Heart right ventricle (tissue), 16 donors: Measurements from ENCODE around the gene MX2. TPM values are rescaled to one million over a fixed set of nuclear protein-coding genes. Genes with fewer than 3 reads are reported as not detected.

Source experiments
- ATAC-seq, 8 donors: fragments of 200-7000 bp; cut with Tn5 transposase; one replicate each; pipeline ENCODE4 v1.9.1; 2020; ENCODE audit warnings: mild to moderate bottlenecking in 8 of 8, moderate library complexity in 8 of 8, moderate number of reproducible peaks in 1 of 8
- DNase-seq, 2 donors: peaks; one replicate each; pipeline ENCODE4 v3.0.0-alpha.2; 2020
- H3K27ac ChIP-seq, 10 donors: fragments of 200-600 bp; sonication (generic) in 2 of 10; one replicate each; pipeline versions ENCODE4 v1.5.0 to v1.8.0; 2020 to 2022; ENCODE audit warnings: mild to moderate bottlenecking in 3 of 10
- H3K27me3 ChIP-seq, 7 donors: fragments of 200-600 bp; one replicate each; pipeline ENCODE4 v1.8.0; 2021 to 2022; ENCODE audit warnings: mild to moderate bottlenecking in 2 of 7
- H3K36me3 ChIP-seq, 9 donors: fragments of 200-600 bp; sonication (generic) in 1 of 9; one replicate each; pipeline versions ENCODE4 v1.5.0 to v1.8.0; 2020 to 2022; ENCODE audit warnings: mild to moderate bottlenecking in 2 of 9
- H3K4me1 ChIP-seq, 9 donors: fragments of 200-600 bp; sonication (generic) in 1 of 9; one replicate each; pipeline versions ENCODE4 v1.5.0 to v1.8.0; 2020 to 2022; ENCODE audit warnings: mild to moderate bottlenecking in 4 of 9
- H3K4me3 ChIP-seq, 10 donors: fragments of 200-600 bp; sonication (generic) in 2 of 10; one replicate each; pipeline versions ENCODE4 v1.5.0 to v1.8.0; 2020 to 2022; ENCODE audit warnings: mild to moderate bottlenecking in 7 of 10, moderate library complexity in 2 of 10
- H3K9me3 ChIP-seq, 11 donors: fragments of 200-600 bp in 10 of 11; sonication (generic) in 2 of 11; one replicate each; pipeline versions ENCODE4 v1.5.0 to v1.8.0; 2013 to 2022; ENCODE audit warnings: mild to moderate bottlenecking in 2 of 11, control low read depth in 1 of 11, moderate library complexity in 1 of 11
- WGBS, 2 donors: extraction: QIAGEN DNeasy Blood & Tissue Kit; methylation state at CpG; one replicate each; pipeline ENCODE4 v1.1.7; 2013; ENCODE audit warnings: inconsistent platforms in 1 of 2; 5-methylcytosine and 5-hydroxymethylcytosine counted together
- intact Hi-C, 10 donors: fragments of 100-400 bp; cut with DNase I; formaldehyde crosslinking; loops; one replicate each; pipeline versions ENCODE4 v1.11.1 to v1.14.2; 2022
- polyA plus RNA-seq, 2 donors: library from polyadenylated mRNA; stranded (reverse); fragments of 200-250 nt; gene quantifications; one replicate each; pipeline ENCODE4 v1.2.3, GENCODE V29; 2013
- total RNA-seq, 10 donors: library from RNA; stranded (reverse); fragmentation: NEBNext Ultra II Directional in 3 of 10; extraction: Animal tissue kit (Norgen Biotek cat#: 25700) in 3 of 10; gene quantifications; one replicate each; pipeline versions ENCODE4 v1.2.1 to v1.2.4, GENCODE V29; 2021 to 2023
- TF ChIP-seq, protein P1 (sequence below), 9 donors: fragments of 200-600 bp; sonication (generic) in 2 of 9; IDR thresholded peaks; one replicate each; pipeline versions ENCODE4 v1.5.0 to v1.8.0; 2021 to 2022; ENCODE audit warnings: antibody characterized with exemption in 9 of 9, mild to moderate bottlenecking in 5 of 9, moderate library complexity in 1 of 9
- donor health status: Arrhythmogenic right ventricular cardiomyopathy.
- donor health status: ischemic (EF 13 %, LVEDD 7.1; RV severe dilation, severe dysfunction).
- donor health status: healthy with polysubstance abuse.
- donor health status: DM: no; HTN: yes; CAD: no.
- donor health status: DM: no; HTN: no; CAD: no.
- donor health status: ischemic (EF 25% LVEDD 6.9; RV normal size, moderate dysfunction).
- donor health status: ischemic (EF 25% LVEDD 5.7; RV mildly dilated, moderate dysfunction).
- donor health status: healthy.
- donor health status: DM: yes; HTN: yes; CAD: no.
- donor health status: Ischemic cardiomyopathy.
- donor health status: ischemic (EF 35%, LVEDD 5.7; RV mildly dilated, moderate dysfunction).
- donor health status: nonischemic (EF 11% LVEDD 7.7; RV severe dilation, severe dysfunction).
- donor health status: DM: yes; HTN: yes; CAD: no.
- donor health status: PGD.
- donor health status: ischemic (EF 29% LVEDD 5.4; RV normal size, mild dysfunction).
- donor health status: nonischemic (EF 23%, LVEDD 6.1; RV moderate dilation, normal function).

MX2 gene
- total and polyA plus RNA-seq, 12 donors = 3.0 to 22.9 (median 6.6) TPM

DNA sequence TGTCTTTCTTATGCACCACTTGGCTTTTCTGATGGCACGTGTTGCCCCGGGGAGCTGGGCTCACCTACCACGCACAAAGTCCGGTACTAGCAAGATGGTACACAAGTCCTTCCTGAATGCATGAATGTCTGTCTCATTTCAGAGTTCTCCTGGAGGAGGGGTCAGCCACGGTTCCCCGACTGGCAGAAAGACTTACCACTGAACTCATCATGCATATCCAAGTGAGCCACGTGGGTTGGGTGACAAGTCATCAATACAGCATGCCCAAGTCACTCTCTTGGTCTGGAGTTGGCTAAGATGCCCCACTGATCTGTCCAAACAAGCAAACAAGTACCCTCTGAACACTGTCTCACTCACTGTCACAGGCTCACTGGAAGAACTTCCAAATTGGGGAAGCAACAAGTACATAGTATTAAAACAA lies 35.7 kb downstream of the MX2 start:
- H3K36me3 ChIP-seq = peaks cover 0 to 95% (median 10%) of the 10 kb centered on the region in 9 donors
- no peak for DNase-seq
- intact Hi-C loops = no loop called here
- no peak for ATAC-seq
- peak overlapping the region in 1 of 10 donors; percentile 75 for H3K27ac ChIP-seq
- peaks cover 0 to 30% (median 0%) of the 10 kb centered on the region in 9 donors for H3K4me1 ChIP-seq
- H3K27me3 ChIP-seq = no peaks in the 10 kb centered on the region
- TF ChIP-seq, protein P1, sequence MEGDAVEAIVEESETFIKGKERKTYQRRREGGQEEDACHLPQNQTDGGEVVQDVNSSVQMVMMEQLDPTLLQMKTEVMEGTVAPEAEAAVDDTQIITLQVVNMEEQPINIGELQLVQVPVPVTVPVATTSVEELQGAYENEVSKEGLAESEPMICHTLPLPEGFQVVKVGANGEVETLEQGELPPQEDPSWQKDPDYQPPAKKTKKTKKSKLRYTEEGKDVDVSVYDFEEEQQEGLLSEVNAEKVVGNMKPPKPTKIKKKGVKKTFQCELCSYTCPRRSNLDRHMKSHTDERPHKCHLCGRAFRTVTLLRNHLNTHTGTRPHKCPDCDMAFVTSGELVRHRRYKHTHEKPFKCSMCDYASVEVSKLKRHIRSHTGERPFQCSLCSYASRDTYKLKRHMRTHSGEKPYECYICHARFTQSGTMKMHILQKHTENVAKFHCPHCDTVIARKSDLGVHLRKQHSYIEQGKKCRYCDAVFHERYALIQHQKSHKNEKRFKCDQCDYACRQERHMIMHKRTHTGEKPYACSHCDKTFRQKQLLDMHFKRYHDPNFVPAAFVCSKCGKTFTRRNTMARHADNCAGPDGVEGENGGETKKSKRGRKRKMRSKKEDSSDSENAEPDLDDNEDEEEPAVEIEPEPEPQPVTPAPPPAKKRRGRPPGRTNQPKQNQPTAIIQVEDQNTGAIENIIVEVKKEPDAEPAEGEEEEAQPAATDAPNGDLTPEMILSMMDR (IDR thresholded peaks at IDR 0.05) = no peak
- no peaks in the 10 kb centered on the region for H3K9me3 ChIP-seq
- 88 to 90% methylated on average over 7 of the region's 7 CpGs for WGBS, 2 donors
- no peak overlapping the region for H3K4me3 ChIP-seq

- Histone ChIP-seq H3K4me3 (no peak overlapping the region), H3K9me3 (no peaks in the 10 kb centered on the region), H3K36me3 (peaks cover 0 to 95% (median 10%) of the 10 kb centered on the region in 9 donors), H3K4me1 (peaks cover 0 to 30% (median 0%) of the 10 kb centered on the region in 9 donors), H3K27me3 (no peaks in the 10 kb centered on the region), H3K27ac (peak overlapping the region in 1 of 10 donors; percentile 75)
- ATAC-seq = no peak
- intact Hi-C loops = no loop called here
- TF ChIP-seq, protein P1 (IDR thresholded peaks at IDR 0.05) = no peak
- 91 to 96% methylated on average over 4 of the region's 4 CpGs for WGBS, 2 donors
- DNase-seq = no peak
Measured at GRCh38 chr21:41398251-41398650, 36.4 kb downstream of the MX2 start.

DNA sequence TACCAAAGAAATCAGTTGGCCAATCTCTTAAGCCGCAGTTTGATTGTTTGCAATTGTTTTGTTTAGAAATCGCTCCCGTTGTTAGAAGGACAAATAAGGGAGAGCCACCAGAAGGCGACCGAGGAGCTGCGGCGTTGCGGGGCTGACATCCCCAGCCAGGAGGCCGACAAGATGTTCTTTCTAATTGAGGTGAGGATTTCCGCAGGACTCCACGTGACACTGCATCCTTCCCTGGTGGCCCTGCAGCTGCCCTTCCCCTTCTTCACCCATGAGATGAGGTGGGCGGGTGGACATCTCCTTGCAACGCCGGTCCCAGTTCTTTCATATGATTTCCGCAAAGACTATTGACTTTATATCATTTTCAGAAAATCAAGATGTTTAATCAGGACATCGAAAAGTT lies 37.0 kb downstream of the MX2 start:
- intact Hi-C loops = no loop called here
- TF ChIP-seq, protein P1 (IDR thresholded peaks at IDR 0.05) = no peak

DNA sequence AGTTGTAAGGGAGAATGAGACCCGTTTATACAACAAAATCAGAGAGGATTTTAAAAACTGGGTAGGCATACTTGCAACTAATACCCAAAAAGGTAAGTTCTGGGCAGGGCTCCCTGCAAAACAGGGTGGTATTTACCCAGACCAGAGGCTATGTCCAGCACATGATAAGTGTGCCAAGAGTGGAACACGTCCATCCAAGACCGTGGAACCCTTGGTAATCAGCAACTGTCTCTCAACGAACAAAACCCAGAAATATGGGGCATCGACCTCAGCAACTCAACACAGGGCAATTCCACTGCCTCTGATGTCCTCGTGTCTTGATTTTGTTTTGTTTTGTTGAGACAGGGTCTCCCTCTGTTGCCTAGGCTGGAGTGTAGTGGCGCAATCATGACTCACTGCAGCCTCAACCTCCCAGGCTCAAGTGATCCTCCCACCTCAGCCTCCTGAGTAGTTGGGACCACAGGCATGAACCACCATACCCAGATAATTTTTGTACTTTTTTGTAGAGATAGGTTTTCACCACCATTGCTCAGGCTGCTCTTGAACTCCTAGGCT lies 37.5 kb downstream of the MX2 start:
- DNase-seq (no peak), ATAC-seq (no peak)
- TF ChIP-seq, protein P1 (IDR thresholded peaks at IDR 0.05) = no peak
- Histone ChIP-seq H3K9me3 (no peaks in the 10 kb centered on the region), H3K4me3 (no peak overlapping the region), H3K36me3 (peaks cover 0 to 98% (median 17%) of the 10 kb centered on the region in 9 donors), H3K4me1 (peaks cover 0 to 30% (median 0%) of the 10 kb centered on the region in 9 donors), H3K27me3 (no peaks in the 10 kb centered on the region), H3K27ac (no peak overlapping the region)
- WGBS, 2 donors = 87 to 92% methylated on average over 7 of the region's 7 CpGs
- intact Hi-C loops = no loop called here

More for the DNA sequence above, 37.0 kb downstream of the MX2 start:
- no peak for ATAC-seq
- H3K27ac ChIP-seq = no peak overlapping the region
- no peaks in the 10 kb centered on the region for H3K27me3 ChIP-seq
- H3K4me1 ChIP-seq = peaks cover 0 to 30% (median 0%) of the 10 kb centered on the region in 9 donors
- peaks cover 0 to 97% (median 15%) of the 10 kb centered on the region in 9 donors for H3K36me3 ChIP-seq
- H3K4me3 ChIP-seq = no peak overlapping the region
- DNase-seq = no peak
- no peaks in the 10 kb centered on the region for H3K9me3 ChIP-seq
- 94 to 95% methylated on average over 16 of the region's 16 CpGs for WGBS, 2 donors
